ENCODE data around the gene PMM2.

Gene PMM2

DNA sequence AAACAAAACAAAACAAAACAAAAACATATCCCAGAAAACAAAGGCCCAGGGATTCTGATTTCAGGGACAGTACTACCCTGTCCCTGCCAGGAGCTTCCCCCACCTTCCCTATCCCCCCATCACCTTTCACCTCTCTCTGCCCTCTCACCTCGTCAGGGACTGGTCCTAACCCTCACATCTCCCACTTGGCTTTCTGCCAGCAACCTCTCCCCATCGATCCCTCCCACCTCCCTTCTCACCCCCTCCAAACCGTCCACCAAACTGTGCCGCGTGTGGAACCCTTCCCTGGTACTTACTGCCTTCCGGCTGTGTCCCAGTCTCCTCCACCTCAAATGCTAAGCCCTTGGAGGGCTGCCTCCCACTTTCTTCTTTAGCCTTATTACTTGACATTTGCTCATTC is 36.6 kb upstream of the PMM2 start:
- Histone ChIP-seq H3K9ac (ENCODE audit: insufficient read length) (no peak overlapping the region), H3K27ac (no peak overlapping the region), H3K9me3 (ENCODE audit: low read depth, low read length) (no peaks in the 10 kb centered on the region), H3K36me3 (ENCODE audit: insufficient read depth, low read length) (no peaks in the 10 kb centered on the region), H3K4me3 (no peak overlapping the region)
- no peak for TF ChIP-seq POLR2AphosphoS5 (IDR thresholded peaks at IDR 0.05; ENCODE audit: borderline replicate concordance, low read depth, low read length)
- DNase-seq (ENCODE audit: low read depth, low spot score): no peak

DNA sequence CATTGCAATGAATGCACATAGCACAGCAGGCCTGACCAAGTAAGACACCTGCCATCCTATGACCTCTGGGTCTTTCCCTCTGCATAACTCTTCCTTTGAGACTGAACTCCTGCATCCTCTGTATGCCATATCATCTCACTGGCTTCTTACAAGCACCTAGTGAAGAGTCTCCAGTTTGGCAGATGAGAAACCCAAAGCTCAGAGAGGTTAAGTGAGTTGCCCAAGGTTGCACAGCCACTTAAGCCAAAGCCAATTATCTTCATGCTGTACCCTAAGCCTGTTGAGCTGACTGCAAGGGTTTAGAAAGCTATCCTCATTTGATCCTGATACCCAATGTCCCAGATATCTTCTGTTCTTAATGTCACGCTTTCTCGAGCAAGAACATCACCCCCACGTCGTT is 35.4 kb upstream of the PMM2 start:
- Histone ChIP-seq H3K4me3 (no peak overlapping the region), H3K9me3 (ENCODE audit: low read depth, low read length) (no peaks in the 10 kb centered on the region), H3K9ac (ENCODE audit: insufficient read length) (no peak overlapping the region), H3K36me3 (ENCODE audit: insufficient read depth, low read length) (no peaks in the 10 kb centered on the region), H3K27ac (no peak overlapping the region)
- DNase-seq (ENCODE audit: low read depth, low spot score): no peak
- TF ChIP-seq EZH2 (IDR thresholded peaks at IDR 0.05) (no peak), POLR2AphosphoS5 (IDR thresholded peaks at IDR 0.05; ENCODE audit: borderline replicate concordance, low read depth, low read length) (no peak), FOXP2 (optimal IDR thresholded peaks at IDR 0.05; ENCODE audit: control extremely low read depth, extremely low read length, insufficient read depth) (no peak)

- Histone ChIP-seq H3K4me3 (no peak overlapping the region), H3K27ac (no peak overlapping the region), H3K9me3 (ENCODE audit: low read depth, low read length) (no peaks in the 10 kb centered on the region), H3K9ac (ENCODE audit: insufficient read length) (no peak overlapping the region), H3K36me3 (ENCODE audit: insufficient read depth, low read length) (no peaks in the 10 kb centered on the region)
- TF ChIP-seq FOXP2 (optimal IDR thresholded peaks at IDR 0.05; ENCODE audit: control extremely low read depth, extremely low read length, insufficient read depth) (no peak), EZH2 (IDR thresholded peaks at IDR 0.05) (no peak), POLR2AphosphoS5 (IDR thresholded peaks at IDR 0.05; ENCODE audit: borderline replicate concordance, low read depth, low read length) (no peak)
- no peak for DNase-seq (ENCODE audit: low read depth, low spot score)
Observed at GRCh38 chr16:8763083-8763482, 34.6 kb upstream of the PMM2 start.

- no peaks in the 10 kb centered on the region for H3K9me3 ChIP-seq (ENCODE audit: low read depth, low read length)
- H3K4me3 ChIP-seq: no peak overlapping the region
- no peaks in the 10 kb centered on the region for H3K36me3 ChIP-seq (ENCODE audit: insufficient read depth, low read length)
- no peak overlapping the region for H3K9ac ChIP-seq (ENCODE audit: insufficient read length)
- DNase-seq (ENCODE audit: low read depth, low spot score): no peak
- TF ChIP-seq EZH2 (IDR thresholded peaks at IDR 0.05) (no peak), POLR2AphosphoS5 (IDR thresholded peaks at IDR 0.05; ENCODE audit: borderline replicate concordance, low read depth, low read length) (no peak), FOXP2 (optimal IDR thresholded peaks at IDR 0.05; ENCODE audit: control extremely low read depth, extremely low read length, insufficient read depth) (no peak)
- H3K27ac ChIP-seq: no peak overlapping the region
Observed at GRCh38 chr16:8763899-8764298, 33.7 kb upstream of the PMM2 start.

DNA sequence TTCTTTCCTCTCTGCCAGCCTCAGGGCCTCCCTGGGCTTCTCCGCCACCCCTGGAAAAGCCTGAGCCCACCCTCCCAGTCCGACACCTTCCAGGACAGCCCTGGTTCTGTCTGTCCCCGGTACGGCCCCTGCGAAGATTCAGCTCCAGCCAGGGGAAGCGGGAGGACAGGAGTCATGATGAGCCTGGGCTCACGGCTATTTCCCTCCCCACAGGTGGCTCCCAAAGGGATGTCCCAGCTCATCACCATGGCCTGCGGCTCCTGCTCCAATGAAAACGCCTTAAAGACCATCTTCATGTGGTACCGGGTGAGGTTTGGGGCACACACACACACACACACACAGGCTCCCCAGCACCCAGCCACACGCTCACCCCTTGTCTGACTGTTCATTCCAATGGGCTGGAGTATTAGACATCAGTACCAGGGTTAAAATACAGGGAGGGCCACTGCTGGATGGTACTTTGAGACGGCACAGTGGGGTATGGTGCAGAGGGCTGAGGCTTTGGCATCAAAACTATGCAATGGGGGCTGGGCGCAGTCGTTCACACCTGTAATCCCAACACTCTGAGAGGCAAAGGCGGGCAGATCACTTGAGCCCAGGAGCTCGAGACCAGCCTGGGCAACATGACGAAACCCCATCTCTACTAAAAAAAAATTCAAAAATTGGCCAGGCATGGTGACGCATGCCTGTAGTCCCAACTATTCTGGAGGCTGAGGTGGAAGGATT is 33.0 kb upstream of the PMM2 start:
- TF ChIP-seq POLR2AphosphoS5 (IDR thresholded peaks at IDR 0.05; ENCODE audit: borderline replicate concordance, low read depth, low read length): no peak
- TF ChIP-seq EZH2 (IDR thresholded peaks at IDR 0.05): no peak
- no peak for TF ChIP-seq FOXP2 (optimal IDR thresholded peaks at IDR 0.05; ENCODE audit: control extremely low read depth, extremely low read length, insufficient read depth)
- Histone ChIP-seq H3K4me3 (no peak overlapping the region), H3K9me3 (ENCODE audit: low read depth, low read length) (no peaks in the 10 kb centered on the region), H3K27ac (no peak overlapping the region), H3K9ac (ENCODE audit: insufficient read length) (no peak overlapping the region), H3K36me3 (ENCODE audit: insufficient read depth, low read length) (no peaks in the 10 kb centered on the region)
- no peak for DNase-seq (ENCODE audit: low read depth, low spot score)

DNA sequence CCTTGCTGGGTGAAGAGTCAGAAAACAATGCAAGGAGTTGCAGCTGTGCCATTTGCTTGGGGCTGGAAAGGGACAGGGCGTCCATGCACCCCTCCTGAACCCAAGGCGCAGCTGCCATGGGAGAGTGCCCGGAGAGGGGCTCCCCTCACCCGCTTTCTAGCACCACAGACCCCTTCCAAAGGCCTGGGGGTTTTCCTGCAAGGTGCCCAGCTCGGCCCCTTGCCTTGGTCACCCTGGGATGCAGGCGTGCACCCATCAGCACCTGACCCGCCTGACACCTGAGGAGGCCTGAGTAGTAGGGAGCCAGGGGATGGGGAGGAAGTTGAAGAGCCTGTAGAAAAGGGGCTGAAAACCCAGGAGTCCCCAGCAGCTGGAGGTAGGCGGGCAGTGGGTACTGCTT is 30.5 kb upstream of the PMM2 start:
- Histone ChIP-seq H3K4me3 (no peak overlapping the region), H3K36me3 (ENCODE audit: insufficient read depth, low read length) (no peaks in the 10 kb centered on the region), H3K9ac (ENCODE audit: insufficient read length) (no peak overlapping the region), H3K9me3 (ENCODE audit: low read depth, low read length) (no peaks in the 10 kb centered on the region), H3K27ac (no peak overlapping the region)
- TF ChIP-seq EZH2 (IDR thresholded peaks at IDR 0.05) (no peak), POLR2AphosphoS5 (IDR thresholded peaks at IDR 0.05; ENCODE audit: borderline replicate concordance, low read depth, low read length) (no peak), FOXP2 (optimal IDR thresholded peaks at IDR 0.05; ENCODE audit: control extremely low read depth, extremely low read length, insufficient read depth) (no peak)
- DNase-seq (ENCODE audit: low read depth, low spot score): no peak

- no peak for TF ChIP-seq POLR2AphosphoS5 (IDR thresholded peaks at IDR 0.05; ENCODE audit: borderline replicate concordance, low read depth, low read length)
- TF ChIP-seq EZH2 (IDR thresholded peaks at IDR 0.05): no peak
- TF ChIP-seq FOXP2 (optimal IDR thresholded peaks at IDR 0.05; ENCODE audit: control extremely low read depth, extremely low read length, insufficient read depth): no peak
- H3K9me3 ChIP-seq (ENCODE audit: low read depth, low read length): no peaks in the 10 kb centered on the region
- H3K9ac ChIP-seq (ENCODE audit: insufficient read length): no peak overlapping the region
- H3K36me3 ChIP-seq (ENCODE audit: insufficient read depth, low read length): no peaks in the 10 kb centered on the region
- no peak overlapping the region for H3K4me3 ChIP-seq
- H3K27ac ChIP-seq: no peak overlapping the region
- DNase-seq (ENCODE audit: low read depth, low spot score): no peak
Observed at GRCh38 chr16:8768283-8768682, 29.4 kb upstream of the PMM2 start.

DNA sequence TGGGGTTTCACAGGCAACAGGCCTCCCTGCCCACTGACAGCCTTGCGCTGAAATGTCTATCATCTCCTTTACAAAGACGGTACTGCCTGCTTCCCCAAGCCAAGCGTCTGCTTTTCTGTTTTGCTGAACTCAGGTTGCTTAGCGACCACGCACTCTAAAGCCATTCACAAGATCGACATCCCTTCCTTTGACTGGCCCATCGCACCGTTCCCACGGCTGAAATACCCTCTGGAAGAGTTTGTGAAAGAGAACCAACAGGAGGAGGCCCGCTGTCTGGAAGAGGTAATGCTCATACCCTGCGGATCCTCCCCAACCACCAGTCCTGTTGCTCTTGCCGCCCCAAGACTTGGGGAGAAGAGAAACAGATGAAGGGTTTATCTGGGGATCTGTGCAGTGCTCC is 28.9 kb upstream of the PMM2 start:
- Histone ChIP-seq H3K27ac (no peak overlapping the region), H3K36me3 (ENCODE audit: insufficient read depth, low read length) (no peaks in the 10 kb centered on the region), H3K9ac (ENCODE audit: insufficient read length) (no peak overlapping the region), H3K4me3 (no peak overlapping the region), H3K9me3 (ENCODE audit: low read depth, low read length) (no peaks in the 10 kb centered on the region)
- TF ChIP-seq EZH2 (IDR thresholded peaks at IDR 0.05) (no peak), POLR2AphosphoS5 (IDR thresholded peaks at IDR 0.05; ENCODE audit: borderline replicate concordance, low read depth, low read length) (no peak), FOXP2 (optimal IDR thresholded peaks at IDR 0.05; ENCODE audit: control extremely low read depth, extremely low read length, insufficient read depth) (no peak)
- no peak for DNase-seq (ENCODE audit: low read depth, low spot score)

DNA sequence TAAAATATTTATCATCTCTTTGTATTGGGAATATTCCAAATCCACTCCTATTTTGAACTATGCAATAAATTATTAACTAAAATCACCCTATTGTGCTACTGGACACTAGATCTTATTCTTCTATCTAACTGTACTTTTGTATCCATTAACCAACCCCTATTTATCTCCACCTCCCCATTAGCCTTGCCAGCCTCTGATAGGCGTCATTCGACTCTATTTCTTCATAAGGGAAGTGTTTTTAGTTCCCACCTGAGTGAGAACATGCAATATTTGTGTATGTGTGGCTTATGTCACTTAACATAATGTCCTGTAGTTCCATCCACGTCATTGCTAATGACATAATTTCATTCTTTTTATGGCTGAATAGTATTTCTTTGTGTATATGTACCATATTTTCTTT is 24.1 kb upstream of the PMM2 start:
- Histone ChIP-seq H3K9me3 (ENCODE audit: low read depth, low read length) (no peaks in the 10 kb centered on the region), H3K36me3 (ENCODE audit: insufficient read depth, low read length) (no peaks in the 10 kb centered on the region), H3K9ac (ENCODE audit: insufficient read length) (no peak overlapping the region), H3K4me3 (no peak overlapping the region), H3K27ac (no peak overlapping the region)
- DNase-seq (ENCODE audit: low read depth, low spot score): no peak
- TF ChIP-seq FOXP2 (optimal IDR thresholded peaks at IDR 0.05; ENCODE audit: control extremely low read depth, extremely low read length, insufficient read depth): no peak
- TF ChIP-seq POLR2AphosphoS5 (IDR thresholded peaks at IDR 0.05; ENCODE audit: borderline replicate concordance, low read depth, low read length): no peak
- TF ChIP-seq EZH2 (IDR thresholded peaks at IDR 0.05): no peak

Measured in SK-N-MC (cell line).